Retinal pigment epithelial cell (primary cell): ENCODE data around the gene UBE2Z.

Experiments used
- DNase-seq: peaks from one replicate; pipeline ENCODE4 v3.0.0-alpha.2; 2010; ENCODE audit warnings: low read depth
- H3K4me3 ChIP-seq: 2 replicates; pipeline ENCODE4 v1.5.1; 2011; ENCODE audit warnings: mild to moderate bottlenecking, low read length, control low read depth, moderate library complexity
- CTCF ChIP-seq: conservative IDR thresholded peaks from 2 replicates; pipeline ENCODE4 v1.5.1; 2011; ENCODE audit warnings: low read depth, low read length, control low read depth, inconsistent platforms

The UBE2Z gene

DNA sequence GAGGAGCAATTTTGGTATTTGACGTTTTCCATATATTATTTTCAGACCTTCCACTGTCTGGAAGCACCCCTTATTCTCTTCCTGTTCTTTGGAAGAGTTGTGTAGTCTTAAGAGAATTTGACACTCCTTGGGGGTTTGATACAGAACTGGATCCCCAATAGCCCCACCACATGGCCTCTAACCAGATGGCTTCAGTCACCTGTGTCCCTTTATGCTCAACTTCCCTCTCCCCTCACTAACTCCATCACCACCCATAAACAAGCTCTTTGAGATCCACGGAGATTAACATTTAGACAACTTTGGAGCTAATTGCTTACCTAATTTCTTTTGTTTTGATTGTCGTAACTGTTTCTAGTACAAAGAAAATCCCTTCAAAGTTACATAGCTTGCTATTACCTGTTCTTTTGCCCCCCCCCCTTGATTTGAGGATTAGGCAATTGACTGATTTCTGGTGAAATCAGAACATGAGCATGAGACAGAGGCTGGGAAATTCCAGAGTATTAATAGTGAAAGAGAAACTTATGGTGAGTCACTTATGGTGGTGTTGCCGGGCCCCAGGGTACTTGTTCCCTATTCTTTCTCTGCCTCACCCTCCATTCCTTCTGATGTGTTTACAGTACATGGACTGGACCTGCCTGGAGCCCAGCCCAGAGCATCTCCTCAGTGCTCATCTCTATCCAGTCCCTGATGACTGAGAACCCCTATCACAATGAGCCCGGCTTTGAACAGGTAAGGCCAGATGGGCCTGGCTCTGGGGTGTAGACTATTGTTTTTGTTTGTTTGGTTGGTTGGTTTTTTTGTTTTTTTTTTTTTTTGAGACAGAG, 7.5 kb downstream of the UBE2Z start:
- TF ChIP-seq CTCF = no peak
- DNase-seq = peak; percentile 61
- H3K4me3 ChIP-seq = no peak overlapping the region

DNA sequence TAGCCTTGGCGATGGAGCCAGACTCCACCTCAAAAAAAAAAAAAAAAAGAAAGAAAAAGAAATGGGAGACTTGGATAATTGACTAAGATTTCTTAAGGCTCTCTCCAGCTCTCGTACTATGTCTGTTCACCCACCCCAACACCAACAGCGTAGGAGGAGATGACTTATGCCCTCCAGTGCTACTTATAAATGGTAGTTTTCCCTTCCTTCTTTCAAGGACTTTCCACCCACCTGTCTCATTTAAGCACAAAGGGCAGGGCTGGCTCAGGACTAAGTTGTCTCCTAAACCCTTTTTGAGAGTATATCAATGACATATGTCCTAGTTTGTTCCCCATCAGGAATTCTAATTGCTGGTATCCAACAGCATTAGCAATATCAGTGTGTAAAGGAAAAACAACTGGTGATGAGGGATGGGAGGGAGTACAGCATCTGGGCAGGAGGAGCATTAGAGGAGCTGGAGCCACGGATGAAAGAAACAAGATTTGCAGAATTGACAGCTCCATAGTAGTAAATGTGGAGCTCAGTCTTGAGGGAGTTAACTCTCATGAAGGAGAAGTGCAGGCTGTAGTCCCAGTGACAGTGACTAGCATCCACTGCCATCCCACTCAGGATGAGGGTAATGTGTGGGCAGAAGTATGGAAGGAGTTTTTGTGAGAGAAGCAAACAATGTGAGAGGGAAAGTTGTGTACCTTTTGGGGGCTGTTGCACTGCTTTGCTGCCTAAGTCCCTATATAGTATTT, 17.2 kb downstream of the UBE2Z start:
- TF ChIP-seq CTCF = no peak
- DNase-seq = no peak

DNA sequence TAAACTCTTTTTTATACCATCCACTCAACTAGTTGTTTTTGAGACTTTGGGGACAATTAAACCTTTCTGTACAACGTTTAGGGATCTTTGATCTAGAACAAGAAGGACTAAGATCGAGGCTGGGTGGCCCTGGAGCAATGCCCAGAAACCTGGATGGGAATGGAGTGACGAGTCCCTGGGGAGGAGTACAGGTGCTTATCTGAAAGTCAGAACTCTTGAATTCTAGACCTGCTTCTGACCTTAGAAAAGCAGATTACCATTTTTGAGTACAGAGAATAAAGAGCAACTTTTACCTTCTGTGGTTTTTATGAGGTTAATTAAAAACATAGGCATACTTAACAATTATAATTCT, 17.8 kb downstream of the UBE2Z start:
- TF ChIP-seq CTCF = no peak
- no peak for DNase-seq
- no peak overlapping the region for H3K4me3 ChIP-seq

More for the DNA sequence above, 17.2 kb downstream of the UBE2Z start:
- H3K4me3 ChIP-seq = no peak overlapping the region

GRCh38 chr17:48927978-48928745, 20.0 kb downstream of the UBE2Z start:
- H3K4me3 ChIP-seq = no peak overlapping the region
- TF ChIP-seq CTCF = no peak
- no peak for DNase-seq

DNA sequence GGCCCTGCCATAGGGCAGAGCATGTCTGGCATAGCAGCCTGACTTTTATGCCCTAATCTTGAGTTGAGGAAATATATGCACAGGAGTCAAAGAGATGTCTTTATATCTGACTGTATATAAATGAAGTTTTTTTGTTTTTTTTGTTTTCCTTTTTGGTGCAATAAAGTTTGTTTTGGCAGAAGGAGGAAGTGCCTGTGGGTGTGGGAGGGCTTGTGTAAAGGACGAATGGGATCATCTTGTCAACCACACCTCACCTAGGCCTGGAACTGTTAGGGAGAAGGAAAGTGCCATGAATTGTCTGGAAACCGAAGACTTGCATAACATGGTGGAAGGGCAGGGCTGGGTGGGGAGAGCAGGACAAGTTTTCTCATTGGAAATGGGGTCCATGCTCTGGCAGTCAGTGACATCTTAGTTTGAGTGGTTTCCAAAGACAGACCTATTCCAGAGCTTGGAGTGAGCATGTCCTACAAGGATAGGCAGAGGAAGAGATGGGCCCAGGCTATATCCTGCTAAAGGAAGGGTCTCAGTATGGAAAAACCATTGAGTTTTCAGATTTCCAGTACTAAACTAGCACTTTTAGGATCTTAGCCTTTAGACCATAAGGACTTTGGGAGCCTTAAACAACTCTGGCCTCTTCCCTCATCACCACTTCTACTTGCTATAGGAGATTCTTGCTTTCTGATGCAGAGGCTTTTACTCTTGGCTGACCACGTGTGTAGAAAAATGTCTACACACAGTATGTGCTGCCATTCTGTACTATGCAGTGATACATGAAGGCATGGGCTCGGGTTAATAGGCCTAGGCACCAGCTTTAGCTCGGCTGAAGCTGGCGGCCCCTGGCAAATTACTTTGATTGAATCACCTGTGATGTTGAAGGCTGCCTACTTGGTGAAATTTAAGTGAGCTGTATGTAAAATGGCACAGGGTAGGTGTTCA, 20.9 kb downstream of the UBE2Z start:
- no peak for TF ChIP-seq CTCF
- no peak for DNase-seq

DNA sequence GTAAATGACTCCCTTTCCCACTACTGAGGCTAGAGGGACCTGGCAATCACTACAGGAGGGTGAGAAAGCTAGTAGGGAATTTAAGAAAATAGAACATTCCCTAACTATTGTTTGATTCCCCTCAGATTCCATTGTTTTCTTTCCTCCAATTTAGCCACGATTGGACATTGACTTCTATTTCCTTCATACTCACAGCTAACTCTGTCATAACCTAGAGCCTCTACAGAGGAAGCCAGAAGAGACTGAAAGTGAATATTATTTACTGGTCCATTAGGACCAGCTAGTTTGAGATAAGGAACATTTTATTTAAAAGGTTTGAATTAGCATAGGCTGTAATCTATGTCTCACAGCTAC, 21.6 kb downstream of the UBE2Z start:
- H3K4me3 ChIP-seq = no peak overlapping the region
- DNase-seq = no peak
- TF ChIP-seq CTCF = no peak

More for the DNA sequence above, 20.9 kb downstream of the UBE2Z start:
- H3K4me3 ChIP-seq = no peak overlapping the region
